Esophagus squamous epithelium (tissue), 5 donors: Measurements from ENCODE around the gene MEIKIN. TPM values are rescaled to one million over a fixed set of nuclear protein-coding genes. Genes with fewer than 3 reads are reported as not detected.

Experiments used
- DNase-seq: peaks from one replicate; lab custom pipeline; 2025; lab: John Stamatoyannopoulos, UW
- H3K27ac ChIP-seq, 4 donors: fragments of 200-600 bp; sonication (generic); one replicate each; pipeline ENCODE4 v1.5.1; 2016 to 2019; ENCODE audit warnings: mild to moderate bottlenecking in 1 of 4
- H3K27me3 ChIP-seq, 4 donors: fragments of 200-600 bp; sonication (generic); 1 replicate in 3 of 4; 2 replicates in 1 of 4; pipeline versions ENCODE4 v1.5.1 to v1.6.0; 2017 to 2021; ENCODE audit warnings: antibody characterized with exemption in 1 of 4
- H3K36me3 ChIP-seq, 3 donors: fragments of 200-600 bp; sonication (generic); one replicate each; pipeline ENCODE4 v1.5.1; 2016 to 2019
- H3K4me1 ChIP-seq, 3 donors: fragments of 200-600 bp; sonication (generic); one replicate each; pipeline ENCODE4 v1.5.1; 2017 to 2019
- H3K4me3 ChIP-seq, 4 donors: fragments of 200-600 bp; sonication (generic); 1 replicate in 3 of 4; 2 replicates in 1 of 4; pipeline ENCODE4 v1.5.1; 2016 to 2019; ENCODE audit warnings: mild to moderate bottlenecking in 2 of 4, moderate library complexity in 1 of 4
- H3K9me3 ChIP-seq, 3 donors: fragments of 200-600 bp; sonication (generic); one replicate each; pipeline ENCODE4 v1.5.1; 2016 to 2019
- POLR2A ChIP-seq, 4 donors: fragments of 450-650 bp; IDR thresholded peaks; one replicate each; pipeline ENCODE4 v1.6.1; 2017; ENCODE audit warnings: antibody characterized with exemption in 4 of 4, mild to moderate bottlenecking in 4 of 4, moderate library complexity in 3 of 4
- WGBS, 2 donors: methylation state at CpG; one replicate each; pipeline ENCODE4 v1.1.5; 2018; 5-methylcytosine and 5-hydroxymethylcytosine counted together
- intact Hi-C: fragments of 100-400 bp; cut with DNase I; formaldehyde crosslinking; loops from one replicate; pipeline ENCODE4 v1.15.0; 2022
- total RNA-seq, 4 donors: library from RNA; depleted of rRNA; stranded (reverse); fragments of >200 nt; gene quantifications; one replicate each; pipeline ENCODE4 v1.1.0, GENCODE V29; 2016
- TF ChIP-seq, protein P1 (sequence below), 6 experiments: fragments of 450-650 bp in 4 of 6; fragments of 200-600 bp in 2 of 6; sonication (generic) in 2 of 6; IDR thresholded peaks; one replicate each; pipeline ENCODE4 v1.5.1; 2016 to 2019; ENCODE audit warnings: antibody characterized with exemption in 6 of 6, mild to moderate bottlenecking in 4 of 6, moderate library complexity in 4 of 6
- donor health status: DM: yes; HTN: yes; CAD: no.

MEIKIN gene
- total RNA-seq, 4 donors from 2014 or later, result not detected

DNA sequence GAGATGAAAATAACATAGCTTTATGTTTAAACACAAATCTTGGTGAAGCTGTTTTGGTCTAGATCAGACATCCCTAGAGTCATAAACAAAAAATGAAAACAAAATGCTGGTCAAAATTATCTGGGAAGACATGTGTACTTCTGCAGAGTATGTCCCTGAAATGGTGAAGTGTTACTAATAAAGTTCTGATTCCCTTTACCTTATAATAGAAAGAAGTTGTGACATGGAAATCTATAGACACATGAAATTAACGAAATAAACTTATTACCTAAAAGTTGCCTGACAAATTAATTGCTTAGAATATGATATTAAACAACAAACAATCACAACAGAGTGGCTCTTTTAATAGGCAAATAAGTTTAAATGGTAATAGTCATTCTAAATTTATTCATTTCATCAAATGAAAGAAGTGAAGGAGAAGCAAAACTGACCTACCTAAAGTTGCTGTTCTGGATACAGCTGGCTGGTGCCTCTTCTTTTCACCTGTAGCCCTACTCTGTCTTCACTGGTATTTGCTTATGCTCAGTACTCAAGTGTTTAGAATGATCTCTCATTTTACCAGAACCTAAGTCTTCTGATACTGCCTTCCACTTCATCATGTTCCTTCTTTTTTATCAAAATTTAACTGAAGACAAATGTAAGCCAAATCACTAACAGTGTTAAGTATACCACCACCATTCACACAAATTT lies 187.5 kb downstream of the MEIKIN start:
- no peak for DNase-seq
- TF ChIP-seq POLR2A (IDR thresholded peaks at IDR 0.05), result no peak
- TF ChIP-seq, protein P1, sequence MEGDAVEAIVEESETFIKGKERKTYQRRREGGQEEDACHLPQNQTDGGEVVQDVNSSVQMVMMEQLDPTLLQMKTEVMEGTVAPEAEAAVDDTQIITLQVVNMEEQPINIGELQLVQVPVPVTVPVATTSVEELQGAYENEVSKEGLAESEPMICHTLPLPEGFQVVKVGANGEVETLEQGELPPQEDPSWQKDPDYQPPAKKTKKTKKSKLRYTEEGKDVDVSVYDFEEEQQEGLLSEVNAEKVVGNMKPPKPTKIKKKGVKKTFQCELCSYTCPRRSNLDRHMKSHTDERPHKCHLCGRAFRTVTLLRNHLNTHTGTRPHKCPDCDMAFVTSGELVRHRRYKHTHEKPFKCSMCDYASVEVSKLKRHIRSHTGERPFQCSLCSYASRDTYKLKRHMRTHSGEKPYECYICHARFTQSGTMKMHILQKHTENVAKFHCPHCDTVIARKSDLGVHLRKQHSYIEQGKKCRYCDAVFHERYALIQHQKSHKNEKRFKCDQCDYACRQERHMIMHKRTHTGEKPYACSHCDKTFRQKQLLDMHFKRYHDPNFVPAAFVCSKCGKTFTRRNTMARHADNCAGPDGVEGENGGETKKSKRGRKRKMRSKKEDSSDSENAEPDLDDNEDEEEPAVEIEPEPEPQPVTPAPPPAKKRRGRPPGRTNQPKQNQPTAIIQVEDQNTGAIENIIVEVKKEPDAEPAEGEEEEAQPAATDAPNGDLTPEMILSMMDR (IDR thresholded peaks at IDR 0.05), result no peak
- Histone ChIP-seq H3K4me3 (no peak overlapping the region), H3K36me3 (no peaks in the 10 kb centered on the region), H3K9me3 (no peaks in the 10 kb centered on the region), H3K27ac (no peak overlapping the region), H3K4me1 (peaks cover 0 to 50% (median 3%) of the 10 kb centered on the region in 3 donors), H3K27me3 (no peaks in the 10 kb centered on the region)
- 88 to 95% methylated on average over 1 of the region's 1 CpG for WGBS, 2 donors
- intact Hi-C loops, result no loop called here

Other genes with a start within 250 kb of the MEIKIN start
- 10 to 100 TPM in 3 of 4 donors, 1 to 10 TPM in 1; 7.6 to 41.6 (median 20.7) TPM for gene FNIP1, start 148.6 kb downstream of the MEIKIN start, total RNA-seq
- gene ACSL6, start 66.0 kb upstream of the MEIKIN start, total RNA-seq, result 1 to 10 TPM in 3 of 4 donors, under 1 TPM in 1; 0.04 to 3.2 (median 1.1) TPM
- gene IL3, start 115.0 kb upstream of the MEIKIN start, total RNA-seq, result not detected
- gene CSF2, start 128.1 kb upstream of the MEIKIN start, total RNA-seq, result not detected